ENCODE measurements around the gene PLD4. TPM values are rescaled to one million over a fixed set of nuclear protein-coding genes. Genes with fewer than 3 reads are reported as not detected.

PLD4 gene
- total RNA-seq, 6 experiments from 2014 or later: 0.12 to 0.49 (median 0.33) TPM; not detected in 2

DNA sequence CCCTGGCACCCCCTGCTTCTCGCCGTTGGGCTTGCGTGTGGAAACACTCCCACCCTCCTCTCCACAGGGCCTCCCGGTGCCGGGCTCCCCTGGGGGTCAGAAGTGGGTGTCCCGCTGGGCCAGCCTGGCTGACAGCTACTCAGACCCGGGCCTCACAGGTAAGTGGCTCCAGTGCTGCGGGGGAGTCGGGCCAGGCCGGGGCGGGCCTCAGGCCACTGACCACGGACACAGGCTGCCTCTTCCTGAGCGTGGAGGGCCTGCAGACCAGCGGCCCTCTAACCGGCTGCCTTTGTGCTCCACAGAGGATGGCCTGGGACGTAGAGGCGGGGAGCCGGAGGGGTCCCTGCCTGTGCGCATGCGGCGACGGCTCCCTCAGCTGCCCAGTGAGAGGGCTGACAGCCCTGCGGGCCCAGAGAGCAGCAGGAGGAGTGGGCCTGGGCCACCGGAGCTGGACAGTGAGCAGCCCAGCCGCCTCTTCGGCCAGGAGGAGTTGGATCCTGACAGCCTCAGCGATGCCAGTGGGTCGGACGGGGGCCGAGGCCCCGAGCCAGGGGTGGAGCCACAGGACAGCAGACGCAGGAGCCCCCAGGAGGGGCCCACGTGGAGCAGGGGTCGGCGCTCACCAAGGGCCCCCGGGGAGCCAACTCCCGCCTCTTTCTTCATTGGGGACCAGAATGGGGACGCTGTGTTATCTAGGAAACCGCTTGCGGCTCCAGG lies 38.5 kb upstream of the PLD4 start:
- Histone ChIP-seq H3K36me3 (peaks cover 0 to 20% (median 0%) of the 10 kb centered on the region in 4 donors), H3K27me3 (no peaks in the 10 kb centered on the region), H3K27ac (no peak overlapping the region), H3K4me3 (no peak overlapping the region), H3K4me1 (no peaks in the 10 kb centered on the region), H3K9me3 (no peaks in the 10 kb centered on the region)
- ATAC-seq (no peak), DNase-seq (peak in 1 of 3 donors; percentile 46)
- no peak for TF ChIP-seq POLR2A (IDR thresholded peaks at IDR 0.05)
- TF ChIP-seq, protein P1, sequence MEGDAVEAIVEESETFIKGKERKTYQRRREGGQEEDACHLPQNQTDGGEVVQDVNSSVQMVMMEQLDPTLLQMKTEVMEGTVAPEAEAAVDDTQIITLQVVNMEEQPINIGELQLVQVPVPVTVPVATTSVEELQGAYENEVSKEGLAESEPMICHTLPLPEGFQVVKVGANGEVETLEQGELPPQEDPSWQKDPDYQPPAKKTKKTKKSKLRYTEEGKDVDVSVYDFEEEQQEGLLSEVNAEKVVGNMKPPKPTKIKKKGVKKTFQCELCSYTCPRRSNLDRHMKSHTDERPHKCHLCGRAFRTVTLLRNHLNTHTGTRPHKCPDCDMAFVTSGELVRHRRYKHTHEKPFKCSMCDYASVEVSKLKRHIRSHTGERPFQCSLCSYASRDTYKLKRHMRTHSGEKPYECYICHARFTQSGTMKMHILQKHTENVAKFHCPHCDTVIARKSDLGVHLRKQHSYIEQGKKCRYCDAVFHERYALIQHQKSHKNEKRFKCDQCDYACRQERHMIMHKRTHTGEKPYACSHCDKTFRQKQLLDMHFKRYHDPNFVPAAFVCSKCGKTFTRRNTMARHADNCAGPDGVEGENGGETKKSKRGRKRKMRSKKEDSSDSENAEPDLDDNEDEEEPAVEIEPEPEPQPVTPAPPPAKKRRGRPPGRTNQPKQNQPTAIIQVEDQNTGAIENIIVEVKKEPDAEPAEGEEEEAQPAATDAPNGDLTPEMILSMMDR (IDR thresholded peaks at IDR 0.05): no peak
- intact Hi-C loops (cut with DNase I): no loop called here
- no CpG with 5 or more reads among the region's 40 CpGs for WGBS (ENCODE audit: insufficient coverage, low coverage, low lambda C conversion rate, missing lambda C conversion rate)

DNA sequence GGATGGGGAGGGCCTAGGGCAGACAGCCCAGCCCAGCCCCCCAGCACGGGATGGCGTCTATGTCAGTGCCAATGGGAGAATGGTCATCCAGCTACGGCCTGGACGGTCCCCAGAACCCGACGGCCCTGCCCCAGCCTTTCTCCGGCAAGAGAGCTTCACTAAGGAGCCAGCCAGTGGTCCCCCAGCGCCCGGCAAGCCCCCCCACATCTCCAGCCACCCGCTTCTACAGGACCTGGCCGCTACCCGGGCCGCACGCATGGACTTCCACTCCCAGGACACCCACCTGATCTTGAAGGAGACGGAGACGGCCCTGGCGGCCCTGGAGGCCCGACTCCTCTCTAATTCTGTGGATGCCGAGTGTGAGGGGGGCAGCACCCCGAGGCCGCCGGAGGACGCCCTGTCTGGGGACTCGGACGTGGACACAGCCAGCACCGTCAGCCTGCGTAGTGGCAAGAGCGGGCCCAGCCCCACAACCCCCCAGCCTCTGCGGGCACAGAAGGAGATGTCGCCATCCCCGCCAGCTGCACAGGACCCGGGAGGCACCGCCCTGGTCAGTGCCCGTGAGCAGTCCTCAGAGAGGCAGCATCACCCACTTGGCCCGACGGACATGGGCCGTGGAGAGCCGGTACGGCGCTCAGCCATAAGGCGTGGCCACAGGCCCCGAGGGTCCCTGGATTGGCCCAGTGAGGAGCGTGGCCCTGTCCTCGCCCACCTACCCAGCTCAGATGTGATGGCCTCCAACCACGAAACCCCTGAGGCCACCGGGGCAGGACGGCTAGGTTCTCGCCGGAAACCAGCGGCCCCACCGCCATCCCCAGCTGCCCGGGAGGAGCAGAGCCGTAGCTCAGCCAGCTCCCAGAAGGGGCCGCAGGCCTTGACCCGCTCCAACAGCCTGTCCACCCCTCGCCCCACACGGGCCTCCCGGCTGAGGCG lies 37.7 kb upstream of the PLD4 start:
- DNase-seq (peak in 2 of 3 donors; percentile 19 to 43), ATAC-seq (no peak)
- peaks cover 0 to 20% (median 0%) of the 10 kb centered on the region in 4 donors for H3K36me3 ChIP-seq
- H3K27me3 ChIP-seq: no peaks in the 10 kb centered on the region
- 95% methylated on average over 4 of the region's 59 CpGs for WGBS (ENCODE audit: insufficient coverage, low coverage, low lambda C conversion rate, missing lambda C conversion rate)
- H3K27ac ChIP-seq: no peak overlapping the region
- H3K4me3 ChIP-seq: no peak overlapping the region
- no peaks in the 10 kb centered on the region for H3K9me3 ChIP-seq
- TF ChIP-seq POLR2A (IDR thresholded peaks at IDR 0.05): no peak
- TF ChIP-seq, protein P1 (IDR thresholded peaks at IDR 0.05): no peak
- H3K4me1 ChIP-seq: no peaks in the 10 kb centered on the region
- intact Hi-C loops (cut with DNase I): no loop called here

DNA sequence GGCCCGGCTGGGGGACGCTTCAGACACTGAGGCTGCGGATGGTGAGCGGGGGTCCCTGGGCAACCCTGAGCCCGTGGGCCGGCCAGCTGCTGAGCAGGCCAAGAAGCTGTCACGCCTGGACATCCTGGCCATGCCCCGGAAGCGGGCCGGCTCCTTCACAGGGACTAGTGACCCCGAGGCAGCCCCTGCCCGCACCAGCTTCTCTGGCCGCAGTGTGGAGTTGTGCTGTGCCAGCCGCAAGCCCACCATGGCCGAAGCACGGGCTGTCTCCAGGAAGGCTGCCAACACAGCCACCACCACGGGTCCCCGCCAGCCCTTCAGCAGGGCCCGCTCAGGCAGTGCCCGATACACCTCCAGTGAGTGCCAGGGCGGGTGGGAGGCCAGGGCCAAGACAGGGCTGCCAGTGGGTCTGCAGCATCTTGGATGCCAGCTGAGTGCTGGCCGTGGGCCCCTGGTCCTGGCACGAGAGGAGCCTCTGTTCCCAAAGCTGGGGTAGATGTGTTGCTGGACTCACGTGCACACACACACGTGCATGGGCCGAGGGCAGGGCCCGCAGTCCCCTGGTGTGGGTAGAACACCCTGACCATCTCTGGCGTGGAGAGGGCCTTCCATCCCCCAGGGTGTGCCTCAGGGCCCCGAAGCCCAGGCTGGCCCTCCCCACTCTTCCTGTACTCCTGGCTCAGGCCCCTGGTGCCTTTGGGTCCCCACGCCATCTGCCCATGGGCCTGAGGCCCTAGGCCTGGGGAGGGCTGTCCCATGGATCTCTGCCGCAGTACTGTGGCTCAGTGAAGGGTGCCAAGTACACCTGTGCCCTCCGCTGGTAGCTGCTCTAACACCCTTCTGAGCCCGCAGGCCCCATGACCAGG lies 36.8 kb upstream of the PLD4 start:
- no CpG with 5 or more reads among the region's 33 CpGs for WGBS (ENCODE audit: insufficient coverage, low coverage, low lambda C conversion rate, missing lambda C conversion rate)
- DNase-seq: peak; percentile 18 to 56 (median 42)
- intact Hi-C loops (cut with DNase I): no loop called here
- no peaks in the 10 kb centered on the region for H3K27me3 ChIP-seq
- ATAC-seq: no peak
- no peak overlapping the region for H3K27ac ChIP-seq
- H3K36me3 ChIP-seq: peaks cover 0 to 20% (median 0%) of the 10 kb centered on the region in 4 donors
- no peaks in the 10 kb centered on the region for H3K9me3 ChIP-seq
- H3K4me3 ChIP-seq: no peak overlapping the region
- H3K4me1 ChIP-seq: no peaks in the 10 kb centered on the region
- TF ChIP-seq, protein P1 (IDR thresholded peaks at IDR 0.05): no peak
- no peak for TF ChIP-seq POLR2A (IDR thresholded peaks at IDR 0.05)
